ENCODE results near the gene SNX33. TPM values are rescaled to one million over a fixed set of nuclear protein-coding genes. Genes with fewer than 3 reads are reported as not detected.
A peak's percentile ranks its signal among the peaks of the same experiment; 100 is the strongest.
"Not testable (repeated sequence)": the region's sequence is repeated elsewhere in the genome, so short reads cannot be mapped to it uniquely, and the experiment has no call there.

SNX33 gene
- polyA plus RNA-seq, 10 donors = 12.4 to 19.3 (median 15.1) TPM

DNA sequence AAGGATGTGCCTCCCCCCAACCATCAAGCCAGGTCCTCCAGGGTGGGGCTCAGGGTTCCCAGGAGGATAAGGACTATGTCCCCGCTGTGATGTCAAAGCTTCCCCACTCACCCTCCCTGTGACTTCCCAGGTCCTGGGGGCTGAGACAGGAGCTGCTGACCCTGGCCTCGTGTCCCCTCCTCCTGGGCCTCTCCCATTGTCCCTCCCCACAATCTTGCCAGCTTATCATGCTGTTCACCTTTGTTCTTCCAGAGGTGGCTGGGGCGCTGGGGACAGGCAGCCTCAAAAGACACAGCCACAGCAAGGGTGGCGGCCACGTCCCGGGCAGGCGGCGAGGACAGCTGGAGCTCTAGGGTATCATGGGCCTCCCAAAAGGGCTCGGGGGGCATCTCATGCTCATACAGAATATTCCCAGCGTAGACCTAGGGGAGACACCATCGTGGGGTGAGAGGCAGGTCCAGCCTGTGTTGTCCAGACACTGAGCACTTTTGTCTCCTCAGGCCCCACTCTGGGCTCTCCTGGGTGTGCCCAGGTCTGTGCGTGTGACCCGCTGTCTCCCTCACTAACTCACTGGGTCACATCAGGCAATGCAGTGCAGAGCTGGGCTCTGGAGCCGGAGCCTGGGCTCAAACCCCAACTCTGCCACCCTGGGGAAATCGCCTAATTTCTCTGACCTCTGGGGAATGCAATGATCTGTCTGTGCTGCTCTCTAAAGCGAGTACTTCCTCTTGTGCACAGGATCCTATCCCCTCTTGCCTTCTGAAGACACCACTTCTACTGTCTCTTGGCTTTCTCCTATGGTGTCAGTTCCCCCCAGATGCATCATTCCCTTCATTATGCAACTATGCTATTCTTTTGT is 30.0 kb downstream of the SNX33 start:
- DNase-seq = no peak

DNA sequence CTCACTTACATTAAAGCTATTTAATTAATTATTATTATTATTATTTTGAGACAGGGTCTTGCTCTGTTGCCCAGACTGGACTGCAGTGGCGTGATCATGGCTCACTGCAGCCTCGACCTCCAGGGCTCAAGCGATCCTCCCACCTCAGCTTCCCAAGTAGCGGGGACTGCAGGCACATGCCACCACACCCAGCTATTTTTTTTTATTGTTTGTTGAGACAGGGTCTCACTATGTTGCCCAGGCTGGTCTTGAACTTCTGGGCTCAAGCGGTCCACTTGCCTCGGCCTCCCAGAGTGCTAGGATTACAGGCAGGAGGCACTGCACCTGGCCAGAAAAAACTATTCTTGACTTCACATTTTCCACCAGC is 30.6 kb downstream of the SNX33 start:
- not testable (repeated sequence) for DNase-seq

DNA sequence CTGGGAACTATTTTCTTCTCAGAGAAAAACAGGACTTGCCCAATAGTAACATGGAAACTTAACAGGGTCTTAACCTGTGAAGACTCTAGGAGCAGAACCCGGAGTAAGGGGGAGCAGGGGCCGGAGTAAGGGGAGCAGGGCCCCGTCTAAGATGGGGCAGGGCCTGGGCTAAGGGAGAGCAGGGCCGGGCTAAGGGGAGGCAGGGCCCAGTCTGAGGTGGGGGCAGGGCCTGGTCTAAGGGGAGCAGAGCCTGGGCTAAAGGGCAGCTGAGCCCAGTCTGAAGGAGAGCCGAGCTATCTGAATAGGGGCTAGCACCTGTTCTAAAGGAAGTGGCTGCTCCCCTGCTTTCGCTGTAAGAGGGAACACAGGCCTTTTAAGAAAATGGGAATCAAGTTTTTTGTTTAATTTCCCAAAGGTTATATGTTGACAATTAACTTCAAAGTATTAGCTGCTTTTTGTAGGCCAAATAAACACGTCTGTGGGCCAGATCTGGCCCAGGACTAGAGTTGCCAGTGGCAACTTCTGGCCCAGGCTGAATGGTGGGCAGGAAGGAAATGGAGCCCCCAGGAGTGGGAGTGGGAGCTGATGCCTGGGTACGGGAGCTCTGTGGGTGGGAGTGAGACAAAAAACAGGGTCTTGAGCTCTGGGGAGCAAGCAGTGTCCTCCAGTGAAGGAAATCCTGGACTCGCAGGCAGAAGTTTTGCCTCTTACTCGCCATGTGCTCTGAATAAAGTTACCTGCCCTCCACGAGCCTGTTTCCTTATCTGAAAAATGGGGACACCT is 32.5 kb downstream of the SNX33 start:
- DNase-seq = no peak

DNA sequence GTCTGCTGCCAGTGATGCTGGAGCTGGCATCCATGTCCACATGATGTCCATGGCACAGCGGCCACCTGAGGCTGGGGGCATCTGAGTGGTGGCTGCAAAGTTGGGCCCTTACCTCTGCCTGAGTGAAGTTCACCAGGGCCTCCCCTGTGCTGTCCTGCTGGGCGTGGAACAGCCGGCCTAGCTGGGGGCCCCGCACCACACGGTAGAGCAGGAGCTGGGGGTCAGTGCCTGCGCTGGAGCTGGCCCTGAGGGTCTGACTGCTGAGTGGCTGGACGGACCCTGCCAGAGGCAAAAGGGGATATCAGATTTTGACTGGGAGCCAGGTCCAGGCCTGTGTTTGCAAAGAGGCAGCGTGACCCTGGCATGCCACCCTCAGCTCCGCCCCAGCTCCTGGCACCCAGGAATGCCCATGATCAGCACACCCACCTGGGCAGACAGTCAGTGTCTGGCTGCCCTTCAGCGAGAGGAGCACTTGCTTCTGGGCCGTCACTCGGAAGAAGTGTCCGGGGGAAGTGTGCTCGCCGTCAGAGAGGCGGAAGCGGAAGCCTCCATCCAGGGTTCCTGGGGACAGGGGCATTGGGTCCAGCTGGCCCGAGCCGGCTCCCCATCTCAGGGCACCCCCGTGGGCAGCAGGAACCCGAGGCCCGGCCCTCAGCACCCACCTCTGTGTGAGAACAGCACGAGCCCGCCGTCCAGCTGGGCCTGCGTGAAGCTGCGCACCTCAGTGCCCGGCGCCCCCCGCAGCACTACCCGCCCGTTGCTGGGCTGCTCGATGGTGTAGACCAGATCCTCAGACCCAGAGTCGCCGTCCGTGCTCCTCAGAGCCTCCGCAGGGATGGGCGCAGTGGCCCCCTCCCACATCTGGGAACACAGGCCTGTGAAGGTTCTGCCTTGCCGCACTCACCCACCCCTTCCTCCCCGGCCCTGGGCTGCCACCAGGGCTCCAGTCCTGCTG is 34.7 kb downstream of the SNX33 start:
- DNase-seq = no peak

DNA sequence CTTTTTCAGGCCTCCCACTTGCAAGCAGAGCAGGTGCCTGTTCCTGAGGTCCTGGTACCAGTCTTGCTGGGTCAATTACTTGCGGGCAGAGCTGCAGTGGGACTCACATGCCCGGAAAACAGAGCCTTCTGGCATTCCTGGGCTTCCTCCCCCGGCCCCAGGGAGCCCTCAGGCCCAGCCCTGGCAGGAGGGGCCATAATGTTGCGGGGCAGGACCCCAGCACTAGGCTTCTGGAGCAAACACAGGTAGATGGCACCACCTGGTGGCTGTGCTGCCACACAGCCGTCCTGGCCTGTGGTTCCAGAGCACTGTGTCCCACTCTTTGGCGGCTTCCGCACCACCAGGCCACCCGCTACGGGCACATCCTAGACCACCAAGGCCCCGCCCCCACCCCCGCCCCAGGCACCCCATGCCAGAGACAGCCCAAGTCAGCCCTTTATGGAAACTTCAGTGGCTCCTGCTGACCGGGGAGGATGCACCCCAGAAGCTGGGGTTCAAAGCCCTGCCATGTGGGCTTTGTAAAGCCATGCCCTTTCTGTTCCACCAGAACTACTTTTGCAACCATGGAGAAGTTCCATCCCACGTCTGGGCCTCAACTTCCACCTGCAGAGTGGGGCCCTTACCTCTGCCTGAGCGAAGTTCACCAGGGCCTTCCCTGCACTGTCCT is 36.1 kb downstream of the SNX33 start:
- DNase-seq = peak in 2 of 3 donors; percentile 67 to 76

DNA sequence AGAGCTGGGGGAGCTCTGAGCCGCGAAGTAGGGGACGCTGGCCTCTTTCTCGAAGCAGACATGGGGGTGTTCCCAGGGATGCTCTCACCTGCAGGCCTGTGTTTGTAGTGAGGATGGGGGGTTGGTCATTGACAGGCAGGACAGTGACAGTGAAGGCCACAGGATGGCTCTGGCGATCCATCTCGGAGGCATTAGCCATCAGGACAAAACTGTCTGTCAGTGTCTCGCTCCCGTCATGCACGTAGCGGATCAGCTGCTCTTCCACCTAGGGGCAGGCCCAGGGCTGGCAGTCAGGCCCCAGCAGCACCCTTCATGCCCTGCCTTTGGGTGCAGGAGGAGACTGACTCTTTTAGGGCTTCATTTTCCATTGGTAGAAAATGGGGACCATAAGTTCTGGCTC is 36.9 kb downstream of the SNX33 start:
- DNase-seq = no peak

DNA sequence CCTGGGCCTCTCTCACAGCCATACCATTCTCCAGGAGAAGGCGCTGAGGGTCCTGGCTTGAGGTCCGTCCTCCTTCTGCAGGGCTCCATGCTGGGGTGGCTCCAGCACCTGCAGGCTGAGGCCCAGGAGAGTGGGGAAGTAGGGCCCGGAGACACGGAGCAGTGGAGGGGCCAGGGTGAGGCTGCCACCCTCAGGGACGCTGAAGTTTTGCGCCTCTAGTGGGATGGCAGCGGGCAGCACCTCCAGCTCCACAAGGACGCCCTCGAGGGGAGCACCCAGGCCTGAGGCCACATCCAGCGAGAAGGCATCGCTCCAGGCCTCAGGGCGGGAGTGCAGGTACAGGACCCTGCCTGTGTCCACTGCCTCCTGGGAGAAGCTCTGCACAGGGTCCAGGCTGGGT is 37.5 kb downstream of the SNX33 start:
- no peak for DNase-seq

DNA sequence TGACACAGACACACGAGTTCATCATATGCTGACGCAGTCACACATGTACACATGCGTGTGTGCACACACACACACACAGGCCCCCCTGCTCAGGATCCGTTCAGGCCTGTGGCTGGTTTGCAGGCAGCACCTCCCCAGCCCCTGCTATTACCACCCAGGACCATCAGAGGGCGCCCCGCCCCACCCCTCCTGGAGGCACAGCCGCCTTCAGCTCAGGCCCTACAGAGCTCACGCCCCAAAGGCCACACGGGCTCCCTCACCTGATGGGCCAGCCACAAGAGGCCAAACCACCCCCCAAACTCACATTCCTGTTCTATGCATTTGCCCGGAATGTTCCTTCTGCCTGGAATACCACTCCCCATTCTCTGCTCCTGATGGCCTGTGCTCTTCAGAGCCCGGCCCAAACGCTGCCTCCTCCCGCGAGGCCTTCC is 38.5 kb downstream of the SNX33 start:
- peak in 2 of 3 donors; percentile 68 to 83 for DNase-seq

DNA sequence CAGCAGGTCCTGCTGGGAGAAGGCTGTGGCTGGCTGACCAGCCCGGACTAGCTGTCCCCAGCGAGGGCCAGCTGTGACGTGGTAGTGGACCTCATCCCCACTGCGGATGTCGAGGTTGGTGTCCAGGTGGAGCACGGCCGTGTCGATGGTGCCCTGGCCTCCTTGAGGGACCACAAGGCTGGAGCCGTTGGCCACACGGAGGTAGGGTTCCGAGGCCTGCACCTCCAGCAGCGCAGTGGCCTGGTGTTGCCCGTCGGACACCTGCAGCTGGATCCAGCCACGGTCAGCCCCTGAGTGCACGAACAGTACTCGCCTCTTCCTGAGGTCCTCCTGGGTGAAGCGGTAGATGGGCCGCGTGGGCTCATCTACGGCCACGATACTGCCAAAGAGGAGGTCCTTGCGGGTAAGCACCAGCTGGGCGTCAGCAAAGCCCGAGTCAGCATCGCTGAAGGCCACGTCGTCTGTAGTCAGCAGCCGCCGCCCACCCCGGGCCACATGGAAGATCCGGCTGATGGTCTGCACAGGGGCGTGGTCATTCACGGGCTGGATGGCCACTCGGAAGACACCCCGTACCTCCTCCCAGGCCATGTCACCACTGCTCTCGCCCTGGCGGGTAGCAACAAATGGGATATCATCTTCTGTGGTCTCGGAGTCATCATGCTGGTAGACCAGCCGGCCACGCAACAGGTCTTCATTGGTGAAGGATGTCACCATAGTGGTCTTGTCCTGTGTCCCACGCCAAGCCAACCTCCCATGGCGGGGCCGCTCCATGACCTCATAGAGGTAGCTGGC is 40.0 kb downstream of the SNX33 start:
- no peak for DNase-seq

DNA sequence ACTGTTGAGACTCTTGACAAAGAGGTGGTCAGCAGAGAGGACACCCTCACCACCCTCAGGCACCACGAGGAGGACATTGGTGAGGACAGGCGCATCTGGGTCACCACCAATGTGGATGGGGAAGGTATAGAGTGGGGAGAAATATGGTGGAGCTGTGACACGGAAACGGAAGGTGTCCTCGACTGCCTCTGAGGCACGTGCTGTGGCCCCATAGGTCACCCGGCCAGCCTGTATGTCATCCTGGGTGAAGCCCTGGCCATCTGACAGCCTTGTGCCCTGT is 40.5 kb downstream of the SNX33 start:
- no peak for DNase-seq

DNA sequence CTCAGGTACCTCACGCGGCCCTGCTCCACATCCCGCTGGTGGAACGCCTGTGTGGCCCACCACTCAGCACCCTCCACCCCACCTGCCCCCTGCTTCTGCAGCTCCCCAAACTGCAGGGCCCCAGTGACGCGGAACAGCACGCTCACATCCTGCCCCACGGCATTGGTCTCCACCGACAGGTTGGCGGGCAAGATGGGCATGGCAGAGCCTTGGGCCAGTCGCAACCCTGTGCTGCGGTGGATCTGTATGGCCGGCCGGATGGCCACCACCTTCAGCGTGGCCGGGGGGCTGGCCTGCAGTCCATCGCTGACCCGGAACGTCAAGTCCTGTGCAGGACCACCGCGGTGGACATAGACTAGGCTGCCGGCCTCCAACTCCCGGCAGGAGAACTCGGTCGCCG is 41.1 kb downstream of the SNX33 start:
- DNase-seq = no peak

DNA sequence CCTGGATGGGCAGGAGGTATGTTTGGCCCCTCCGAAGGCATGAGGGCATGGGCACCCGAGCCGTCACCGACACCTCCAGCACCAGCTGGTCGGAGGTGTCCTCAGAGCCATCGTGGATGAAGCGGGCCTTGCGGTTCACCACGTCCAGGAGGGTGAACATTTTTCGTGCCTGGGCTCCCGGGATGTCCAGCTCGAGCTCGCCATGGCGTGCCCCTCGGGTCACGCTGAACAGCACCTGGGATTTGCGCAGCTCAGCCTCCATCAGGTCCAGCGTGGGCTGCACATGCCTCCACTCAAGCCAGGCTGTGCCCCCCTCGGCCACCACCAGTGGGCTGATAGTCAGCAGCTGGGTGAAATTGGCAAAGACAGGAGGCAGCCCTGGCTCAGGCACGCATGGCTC is 41.7 kb downstream of the SNX33 start:
- DNase-seq = not testable (repeated sequence)

DNA sequence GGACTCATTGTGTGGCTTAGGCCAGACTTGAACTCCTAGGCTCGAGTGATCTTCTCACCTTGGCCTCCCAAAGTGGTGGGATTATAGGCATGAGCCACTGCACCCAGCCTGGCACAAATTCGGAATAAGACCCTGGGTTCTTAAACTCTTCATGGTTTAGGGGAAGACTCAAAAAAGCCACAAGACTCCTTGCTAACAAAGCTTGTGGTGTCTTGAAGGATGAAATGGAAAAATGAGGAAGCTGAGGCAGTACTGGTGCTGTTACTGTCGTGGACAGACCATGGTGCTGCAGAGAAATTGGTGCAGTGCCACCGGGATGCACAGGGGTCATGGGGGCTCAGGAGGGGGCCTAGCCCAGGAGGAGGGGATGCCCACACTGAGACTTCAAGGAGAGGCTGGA is 44.6 kb downstream of the SNX33 start:
- DNase-seq = not testable (repeated sequence)

DNA sequence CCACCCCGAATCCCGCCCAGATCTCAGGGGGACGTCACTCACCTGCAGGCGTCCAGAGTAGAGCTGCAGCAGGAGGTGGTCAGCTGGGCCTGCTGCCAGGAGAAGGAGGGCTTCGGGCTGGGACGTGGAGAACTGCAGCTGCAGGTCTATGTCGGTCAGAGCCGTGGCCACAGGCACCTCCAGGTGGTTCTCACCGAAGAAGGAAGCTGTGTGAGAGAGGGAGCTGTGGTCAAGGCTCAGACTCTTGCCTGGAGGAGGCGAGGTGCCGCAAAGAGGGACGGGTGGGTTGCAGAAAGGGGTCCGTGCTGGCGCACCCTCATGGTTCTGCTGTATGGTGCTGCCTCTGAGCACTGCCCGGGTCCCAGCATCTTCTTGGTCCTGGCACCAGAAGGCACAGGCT is 45.3 kb downstream of the SNX33 start:
- not testable (repeated sequence) for DNase-seq

DNA sequence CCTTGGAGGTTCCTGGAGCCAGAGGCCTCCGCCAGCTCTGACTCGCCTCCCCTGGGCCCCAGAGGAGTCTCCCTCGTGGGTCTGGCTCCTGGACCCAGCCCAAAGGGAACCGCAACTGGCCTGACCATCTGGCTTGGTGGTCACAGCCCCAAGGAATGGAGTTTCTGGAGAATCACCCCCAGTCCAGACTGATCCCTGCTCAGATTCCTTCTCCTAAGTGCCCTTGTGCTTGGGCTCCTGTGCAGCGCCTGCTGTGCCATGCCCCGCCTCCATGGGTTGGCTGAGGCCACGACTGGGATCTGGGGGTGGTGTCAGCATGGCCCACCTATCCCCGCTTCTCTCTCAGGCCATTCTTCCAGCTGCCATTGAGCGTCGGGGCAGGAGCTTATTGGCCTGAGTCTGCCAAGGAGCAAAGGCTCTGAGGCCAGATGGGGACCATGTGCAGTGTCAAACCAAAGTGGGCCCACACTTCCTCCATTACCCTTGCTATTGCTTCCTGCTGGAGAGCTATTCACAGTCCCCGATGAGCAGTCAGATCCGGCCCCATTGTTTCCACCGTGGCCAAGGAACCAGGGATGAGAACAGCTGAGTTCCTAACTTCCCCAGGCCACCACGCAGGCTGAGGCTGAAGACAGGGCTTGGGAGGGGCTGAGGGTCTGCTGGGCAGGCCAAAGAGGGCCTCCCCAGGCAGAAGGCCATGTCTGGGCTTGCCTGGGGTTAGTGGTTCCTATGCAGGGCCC is 46.0 kb downstream of the SNX33 start:
- peak in 2 of 3 donors; percentile 53 to 77 for DNase-seq

DNA sequence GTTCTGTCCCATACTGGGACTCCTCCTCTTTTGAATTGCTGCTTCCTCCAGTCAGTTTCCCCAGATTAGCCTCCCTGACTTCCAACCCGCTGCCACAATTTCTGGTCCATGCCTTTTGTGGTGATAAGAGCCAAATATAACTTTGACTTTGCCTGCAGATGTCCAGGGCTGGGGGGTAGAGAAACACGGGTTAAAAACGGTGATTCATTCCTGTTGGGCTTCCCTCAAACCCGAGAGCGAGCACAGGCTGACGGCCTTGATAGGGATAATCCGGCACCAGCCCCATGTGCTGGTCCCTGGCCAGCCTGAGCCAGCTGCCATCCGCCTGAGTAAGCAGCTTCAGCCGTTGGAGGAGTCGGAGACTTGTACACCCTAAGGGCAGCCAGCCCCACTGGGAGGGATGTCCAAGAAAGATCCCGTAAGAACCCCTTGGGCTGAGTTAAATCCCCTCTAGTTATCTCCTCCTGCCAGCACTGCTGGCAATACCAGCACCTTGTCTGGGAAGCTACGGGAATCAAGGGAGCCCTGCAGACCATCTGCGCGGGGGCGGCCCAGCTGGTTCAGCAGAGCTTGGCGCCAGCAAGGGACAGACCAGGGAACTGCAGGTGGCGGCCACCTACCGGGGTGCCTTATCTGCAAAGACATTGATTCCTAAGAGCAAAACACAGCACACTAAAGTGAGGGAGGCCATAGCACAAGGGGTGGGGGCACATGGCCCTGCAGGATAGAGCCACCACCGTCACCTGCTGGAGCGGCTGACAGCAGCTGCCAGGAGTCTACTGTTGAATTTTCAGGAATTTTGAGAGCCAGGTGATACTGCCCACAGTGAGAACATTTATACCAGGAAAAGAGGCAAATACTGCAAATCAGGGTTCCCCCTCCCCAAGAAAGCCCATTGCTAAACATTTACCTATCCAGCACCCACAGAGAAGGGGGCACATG is 46.8 kb downstream of the SNX33 start:
- peak; percentile 80 to 94 (median 90) for DNase-seq

DNA sequence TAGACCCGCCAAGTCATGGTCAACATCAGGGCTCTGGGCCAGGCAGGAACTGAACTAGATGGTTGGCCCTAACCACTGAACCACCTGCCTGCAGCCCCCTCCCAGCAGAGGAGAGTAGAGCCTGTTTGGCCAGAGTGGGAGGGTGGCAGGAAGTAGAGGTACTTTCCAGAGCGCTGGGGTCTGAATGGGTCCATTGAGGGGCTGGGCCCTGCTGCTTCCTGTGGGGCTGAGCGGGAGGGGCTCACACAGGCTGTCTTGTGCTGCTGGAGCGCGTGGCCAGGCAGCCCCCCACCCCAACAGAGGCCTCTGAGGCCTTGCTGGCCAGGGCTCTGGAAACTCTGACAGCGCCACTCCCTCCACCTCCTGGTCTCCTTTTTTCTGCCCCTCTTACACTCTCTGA is 47.5 kb downstream of the SNX33 start:
- peak in 2 of 3 donors; percentile 44 to 85 for DNase-seq

DNA sequence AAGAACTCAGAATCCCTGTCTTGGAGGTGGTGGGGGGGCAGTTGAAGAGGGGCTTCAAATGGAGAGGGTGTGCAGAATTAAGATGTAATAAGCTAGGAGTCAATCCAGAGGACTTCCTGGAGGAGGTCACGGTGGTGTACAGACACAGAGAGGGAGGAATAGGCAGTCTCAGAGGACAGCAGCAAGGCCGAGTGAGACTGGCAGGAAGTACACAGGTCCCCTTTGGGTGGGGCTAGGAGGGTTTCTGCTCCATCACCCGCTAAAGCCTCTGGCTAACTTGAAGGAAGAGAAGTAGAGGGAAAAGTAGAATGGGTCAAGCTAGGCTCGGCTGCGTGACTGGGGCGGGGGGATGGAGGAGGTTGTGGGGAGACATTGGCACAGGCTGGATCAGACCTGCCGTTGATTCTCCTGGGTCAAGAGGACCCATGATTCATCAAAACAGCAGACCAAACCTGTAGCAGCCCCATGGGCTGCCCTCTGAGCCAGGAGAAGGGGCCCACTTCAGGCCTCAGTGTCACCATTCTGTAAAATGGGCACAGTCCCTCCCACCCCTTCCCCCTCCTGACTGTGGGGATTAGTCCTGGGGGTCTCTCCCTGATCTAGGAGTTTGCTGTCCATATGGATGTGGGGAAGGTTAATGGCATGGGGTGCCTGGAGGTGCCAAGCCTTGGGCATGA is 48.1 kb downstream of the SNX33 start:
- DNase-seq = no peak
